PFSK-1 (cell line): ENCODE results near the gene CFAP299.

Experiments used
- FOXP2 ChIP-seq: optimal IDR thresholded peaks from 2 replicates; pipeline ENCODE3; 2011; ENCODE audit warnings: borderline replicate concordance, control low read depth, inconsistent platforms; ENCODE audit not compliant: insufficient read depth; ENCODE audit errors: extremely low read length, extremely low read depth
- POLR2AphosphoS5 ChIP-seq: IDR thresholded peaks from 2 replicates; pipeline ENCODE4 v1.6.1; 2012; ENCODE audit warnings: low read depth, mild to moderate bottlenecking, control low read depth, low read length, moderate library complexity
- SIN3A ChIP-seq: IDR thresholded peaks from 2 replicates; pipeline ENCODE4 v1.6.1; 2012; ENCODE audit warnings: mild to moderate bottlenecking, low read length, moderate library complexity, borderline replicate concordance; ENCODE audit not compliant: insufficient read depth
- TAF1 ChIP-seq: IDR thresholded peaks from 2 replicates; pipeline ENCODE4 v1.6.1; 2012; ENCODE audit warnings: low read length, control low read depth, borderline replicate concordance; ENCODE audit not compliant: insufficient read depth
- TF ChIP-seq, protein P1 (sequence below), 2 experiments: IDR thresholded peaks; 2 replicates each; pipeline versions ENCODE4 v1.6.1 to v1.8.0; 2011 to 2012; ENCODE audit warnings: low read depth in 2 of 2, low read length in 2 of 2, control low read depth in 1 of 2, inconsistent platforms in 1 of 2, mild to moderate bottlenecking in 1 of 2, moderate library complexity in 1 of 2; ENCODE audit not compliant: insufficient read depth in 1 of 2

DNA sequence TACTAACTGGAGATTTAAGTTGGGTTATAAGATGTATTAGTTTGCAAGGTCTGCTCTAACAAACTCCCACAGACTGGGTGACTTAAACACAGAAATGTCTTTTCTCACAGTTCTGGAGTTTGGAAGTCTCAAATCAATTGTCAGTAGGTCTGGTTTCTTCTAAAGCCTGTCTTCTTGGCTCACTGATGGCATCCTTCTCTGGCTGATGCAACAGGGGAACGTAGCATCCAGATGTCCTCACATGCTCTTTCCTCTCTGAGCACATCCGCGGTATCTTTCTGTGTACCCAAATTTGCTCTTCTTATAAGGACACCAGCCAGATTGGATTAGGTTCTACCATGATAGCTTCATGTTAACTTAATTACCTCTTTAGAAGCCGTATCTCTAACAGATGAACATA, 631.8 kb downstream of the CFAP299 start:
- TF ChIP-seq FOXP2, result no peak
- no peak for TF ChIP-seq POLR2AphosphoS5
- no peak for TF ChIP-seq TAF1
- TF ChIP-seq SIN3A, result no peak
- TF ChIP-seq, protein P1, sequence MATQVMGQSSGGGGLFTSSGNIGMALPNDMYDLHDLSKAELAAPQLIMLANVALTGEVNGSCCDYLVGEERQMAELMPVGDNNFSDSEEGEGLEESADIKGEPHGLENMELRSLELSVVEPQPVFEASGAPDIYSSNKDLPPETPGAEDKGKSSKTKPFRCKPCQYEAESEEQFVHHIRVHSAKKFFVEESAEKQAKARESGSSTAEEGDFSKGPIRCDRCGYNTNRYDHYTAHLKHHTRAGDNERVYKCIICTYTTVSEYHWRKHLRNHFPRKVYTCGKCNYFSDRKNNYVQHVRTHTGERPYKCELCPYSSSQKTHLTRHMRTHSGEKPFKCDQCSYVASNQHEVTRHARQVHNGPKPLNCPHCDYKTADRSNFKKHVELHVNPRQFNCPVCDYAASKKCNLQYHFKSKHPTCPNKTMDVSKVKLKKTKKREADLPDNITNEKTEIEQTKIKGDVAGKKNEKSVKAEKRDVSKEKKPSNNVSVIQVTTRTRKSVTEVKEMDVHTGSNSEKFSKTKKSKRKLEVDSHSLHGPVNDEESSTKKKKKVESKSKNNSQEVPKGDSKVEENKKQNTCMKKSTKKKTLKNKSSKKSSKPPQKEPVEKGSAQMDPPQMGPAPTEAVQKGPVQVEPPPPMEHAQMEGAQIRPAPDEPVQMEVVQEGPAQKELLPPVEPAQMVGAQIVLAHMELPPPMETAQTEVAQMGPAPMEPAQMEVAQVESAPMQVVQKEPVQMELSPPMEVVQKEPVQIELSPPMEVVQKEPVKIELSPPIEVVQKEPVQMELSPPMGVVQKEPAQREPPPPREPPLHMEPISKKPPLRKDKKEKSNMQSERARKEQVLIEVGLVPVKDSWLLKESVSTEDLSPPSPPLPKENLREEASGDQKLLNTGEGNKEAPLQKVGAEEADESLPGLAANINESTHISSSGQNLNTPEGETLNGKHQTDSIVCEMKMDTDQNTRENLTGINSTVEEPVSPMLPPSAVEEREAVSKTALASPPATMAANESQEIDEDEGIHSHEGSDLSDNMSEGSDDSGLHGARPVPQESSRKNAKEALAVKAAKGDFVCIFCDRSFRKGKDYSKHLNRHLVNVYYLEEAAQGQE (IDR thresholded peaks at IDR 0.05; ENCODE audit: insufficient read depth in 1 of 2, low read depth in 2 of 2, low read length in 2 of 2), result no peak
